Left renal pelvis (tissue), 4 donors: ENCODE data around the gene UTP11. TPM values are rescaled to one million over a fixed set of nuclear protein-coding genes. Genes with fewer than 3 reads are reported as not detected.
"Not testable (repeated sequence)": the region's sequence is repeated elsewhere in the genome, so short reads cannot be mapped to it uniquely, and the experiment has no call there.

ENCODE experiments used
- DNase-seq, 4 donors: peaks; one replicate each; pipeline ENCODE4 v3.0.0-alpha.2; 2013; ENCODE audit warnings: low read depth in 4 of 4, low spot score in 3 of 4
- polyA plus RNA-seq, 4 donors: library from polyadenylated mRNA; unstranded; fragments of 120-200 nt; gene quantifications; one replicate each; pipeline ENCODE4 v1.2.1, GENCODE V29; 2013; ENCODE audit not compliant: insufficient read length in 4 of 4

Gene UTP11, protein sequence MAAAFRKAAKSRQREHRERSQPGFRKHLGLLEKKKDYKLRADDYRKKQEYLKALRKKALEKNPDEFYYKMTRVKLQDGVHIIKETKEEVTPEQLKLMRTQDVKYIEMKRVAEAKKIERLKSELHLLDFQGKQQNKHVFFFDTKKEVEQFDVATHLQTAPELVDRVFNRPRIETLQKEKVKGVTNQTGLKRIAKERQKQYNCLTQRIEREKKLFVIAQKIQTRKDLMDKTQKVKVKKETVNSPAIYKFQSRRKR
- 10 to 100 TPM; 41.5 to 52.3 (median 44.3) TPM for polyA plus RNA-seq

DNA sequence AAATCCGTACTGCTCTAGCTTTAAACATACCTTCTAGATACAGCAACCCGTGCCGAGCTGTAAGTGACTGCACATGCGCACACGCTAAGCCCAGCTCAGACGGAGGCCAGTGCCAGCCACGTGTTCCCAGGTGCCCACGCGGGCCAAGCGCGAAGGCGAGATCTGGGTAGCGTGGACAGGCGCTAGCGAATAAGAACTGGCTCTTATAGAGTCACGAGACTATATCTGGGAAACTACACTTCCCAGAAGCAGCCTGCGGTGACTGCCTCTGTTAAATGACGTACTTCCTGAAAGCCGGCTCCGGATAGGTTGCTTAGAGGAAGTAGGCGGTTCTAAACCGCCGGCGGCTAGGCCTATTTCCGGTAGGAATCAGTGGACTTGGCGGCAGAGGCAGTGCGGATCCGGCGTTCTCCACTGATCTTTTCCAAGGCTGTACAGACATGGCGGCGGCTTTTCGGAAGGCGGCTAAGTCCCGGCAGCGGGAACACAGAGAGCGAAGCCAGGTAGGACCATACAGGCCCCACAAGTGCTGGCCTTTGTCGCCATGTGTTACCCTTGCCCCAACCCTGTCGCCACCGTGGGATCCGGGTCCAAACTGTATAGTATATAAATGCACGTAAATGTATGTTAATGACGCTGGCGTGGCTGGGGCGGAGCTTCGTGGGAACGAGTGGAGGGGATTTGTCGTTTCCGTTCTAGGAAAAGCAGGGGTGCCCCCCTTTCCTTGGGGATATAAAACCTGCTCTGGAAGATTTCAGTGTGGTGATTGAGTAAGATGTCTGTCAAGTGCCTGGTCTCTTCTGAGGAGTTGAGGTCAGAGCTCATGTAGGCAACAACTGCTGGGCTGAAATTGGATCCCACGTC lies at the start of gene UTP11:
Gene UTP11 (plus strand): TSS at position 372 of the 864 bp plus-strand sequence. CDS start 69 bp downstream, at position 441.
- DNase-seq: peak; percentile 94 to 98 (median 96)

DNA sequence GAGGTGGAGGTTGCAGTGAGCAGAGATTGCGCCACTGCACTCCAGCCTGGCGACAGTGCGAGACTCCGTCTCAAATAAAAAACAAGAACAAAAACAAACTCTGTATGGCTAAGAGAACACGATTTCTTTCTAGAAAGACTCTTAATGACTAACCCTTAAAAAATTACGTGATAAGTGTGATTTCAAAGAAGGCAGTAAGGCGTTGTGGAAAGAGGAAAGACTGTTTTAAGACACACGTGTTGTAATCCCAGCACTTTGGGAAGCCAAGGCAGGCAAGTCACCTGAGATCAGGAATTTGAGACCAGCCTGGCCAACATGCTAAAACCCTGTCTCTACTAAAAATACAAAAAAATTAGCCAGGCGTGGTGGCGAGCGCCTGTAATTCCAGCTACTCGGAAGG lies 48.4 kb upstream of the UTP11 start:
- not testable (repeated sequence) for DNase-seq

DNA sequence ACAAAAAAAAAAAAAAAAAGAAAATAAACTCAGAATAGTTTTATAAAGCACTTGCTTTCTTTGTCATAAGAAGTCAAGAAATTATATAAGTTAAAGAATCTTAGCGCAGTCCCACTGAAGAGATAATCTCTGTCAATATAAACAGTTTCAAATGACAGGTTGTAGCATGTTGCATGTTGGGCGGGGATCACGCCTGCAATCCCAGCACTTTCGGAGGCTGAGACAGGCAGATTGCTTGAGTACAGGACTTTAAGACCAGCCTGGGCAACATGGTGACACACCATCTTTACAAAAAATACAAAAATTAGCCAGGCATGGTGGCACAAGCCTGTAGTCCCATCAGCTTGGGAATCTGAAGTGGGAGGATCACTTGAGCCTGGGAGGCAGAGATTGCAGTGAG lies 47.2 kb upstream of the UTP11 start:
- DNase-seq: no peak

- not testable (repeated sequence) for DNase-seq
Measured at GRCh38 chr1:37973684-37974083, 38.9 kb upstream of the UTP11 start.

- DNase-seq: no peak
Measured at GRCh38 chr1:37974567-37974966, 38.0 kb upstream of the UTP11 start.

GRCh38 chr1:37975083-37975482 lies 37.5 kb upstream of the UTP11 start:
- DNase-seq: not testable (repeated sequence)

- no peak for DNase-seq
Measured at GRCh38 chr1:37978541-37978940, 34.0 kb upstream of the UTP11 start.

DNA sequence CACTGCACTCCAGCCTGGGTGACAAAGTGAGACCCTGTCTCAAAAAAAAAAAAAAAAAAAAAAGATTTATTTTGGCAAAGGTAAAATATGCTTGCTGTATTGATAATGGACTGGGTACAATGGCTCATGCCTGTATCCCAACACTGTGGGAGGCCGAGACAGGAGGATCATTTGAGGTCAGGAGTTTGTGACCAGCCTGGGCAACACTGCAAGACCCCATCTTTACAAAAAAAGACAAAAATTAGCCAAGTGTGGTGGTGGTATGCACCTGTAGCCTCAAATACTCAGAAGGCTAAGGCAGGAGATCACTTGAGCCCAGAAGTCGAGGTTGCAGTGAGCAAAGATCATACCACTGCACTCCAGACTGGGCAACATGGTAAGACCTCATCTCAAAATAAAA lies 29.0 kb upstream of the UTP11 start:
- no peak for DNase-seq

DNA sequence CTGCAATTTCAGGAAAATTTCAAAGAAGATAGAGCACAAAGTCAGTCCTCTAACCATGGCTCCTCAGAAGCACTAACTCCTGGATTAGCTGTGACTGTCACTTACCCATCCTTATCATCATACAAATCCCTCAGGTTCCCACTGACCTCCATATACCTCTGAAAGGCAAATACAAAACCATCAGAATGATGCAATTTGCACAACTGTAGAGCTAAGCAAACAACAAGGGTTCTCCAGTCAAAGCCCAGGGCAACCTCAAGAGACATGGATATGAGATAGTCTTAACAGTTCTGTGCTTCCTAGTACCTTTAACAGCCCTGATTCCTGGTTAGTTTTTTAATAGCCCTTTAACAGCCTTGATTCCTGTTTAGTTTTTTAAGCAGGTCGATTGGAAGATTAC lies 24.9 kb upstream of the UTP11 start:
- DNase-seq: no peak

DNA sequence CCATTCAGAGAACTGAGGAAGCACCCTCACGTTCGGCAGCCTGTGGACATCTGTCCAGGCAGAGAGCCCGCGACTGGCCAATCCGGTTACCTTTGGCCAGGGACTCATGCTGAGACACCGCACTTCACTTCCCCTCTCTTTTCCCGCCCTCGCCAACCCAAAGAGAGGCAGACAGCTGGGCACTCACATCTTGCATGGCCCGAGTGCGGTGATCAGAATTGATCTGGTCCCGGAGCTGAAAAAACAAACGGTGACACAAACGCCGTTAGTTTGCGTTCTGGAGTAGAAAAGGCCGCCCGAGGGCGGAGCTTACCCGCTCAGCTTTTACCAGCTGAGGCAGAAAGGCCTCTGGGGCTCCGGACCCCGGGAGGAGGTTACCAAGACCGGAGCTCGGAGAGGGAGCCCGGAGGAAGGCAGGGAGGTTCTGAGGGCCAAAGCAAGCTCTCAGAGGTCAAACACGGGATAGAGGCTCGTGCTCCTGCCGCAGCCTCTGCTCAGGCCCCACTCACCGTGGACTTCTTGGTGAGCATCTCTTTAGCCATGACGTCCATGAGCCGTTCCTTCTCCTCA lies 23.1 kb upstream of the UTP11 start:
- DNase-seq: no peak

DNA sequence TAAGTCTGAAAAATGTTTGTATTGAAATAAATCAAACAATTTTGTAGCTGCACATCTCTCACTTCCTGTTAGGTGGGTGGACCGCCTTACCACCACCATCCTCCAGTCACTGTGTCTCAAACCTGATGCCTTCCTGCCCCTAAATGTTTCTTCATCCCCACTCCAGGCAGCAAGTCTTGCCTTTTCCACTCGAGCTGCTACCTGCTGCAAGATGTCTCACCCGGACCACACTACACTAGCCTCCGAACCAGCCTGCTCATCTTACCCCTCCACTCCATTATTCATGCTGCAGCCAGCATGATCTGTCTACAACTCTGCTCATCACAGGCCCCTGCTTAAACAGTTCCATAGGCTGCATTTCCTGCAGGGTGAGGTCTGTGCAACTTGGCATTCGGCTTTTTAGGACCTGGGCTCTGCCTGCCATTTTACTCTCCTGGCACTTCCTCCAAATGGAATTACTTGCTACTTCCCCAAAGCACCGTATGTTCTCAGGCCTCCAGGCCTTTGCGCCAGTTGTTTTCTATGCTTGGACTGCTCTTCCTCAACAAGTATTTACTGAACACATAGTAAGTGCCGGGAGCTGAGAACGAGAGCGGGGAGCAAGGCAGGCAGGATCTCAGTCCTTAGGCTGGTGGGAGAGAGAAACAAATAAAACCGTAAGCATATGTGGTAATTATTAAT lies 17.5 kb upstream of the UTP11 start:
- no peak for DNase-seq

DNA sequence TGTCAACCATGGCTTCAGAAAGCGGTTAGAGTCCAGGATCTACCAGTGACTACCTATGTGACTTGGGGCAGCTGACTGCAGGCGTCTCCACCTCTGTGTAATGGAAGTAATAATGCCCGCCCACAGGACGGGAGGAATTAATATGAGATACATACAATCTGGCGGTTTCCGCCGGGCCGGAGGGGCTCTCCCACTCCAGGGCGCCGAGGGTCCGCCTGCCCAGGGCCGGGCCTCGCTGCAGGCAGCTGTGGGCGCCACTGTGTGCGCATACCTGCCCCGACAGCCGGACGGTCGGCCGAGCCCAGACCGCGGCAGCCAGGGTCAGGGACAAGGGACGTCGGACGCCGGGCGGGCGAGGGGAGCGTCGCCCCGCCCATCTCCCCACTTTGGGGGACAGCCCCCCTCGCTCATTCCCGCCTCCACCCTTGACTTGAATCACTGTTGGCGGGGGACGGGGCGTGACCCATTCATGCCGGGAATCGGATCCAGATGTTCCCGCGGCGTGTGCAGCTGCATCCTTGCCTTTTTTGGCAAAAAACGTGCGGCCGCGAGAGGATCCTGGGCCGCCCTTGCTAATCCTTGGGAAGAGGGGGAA lies 16.7 kb upstream of the UTP11 start:
- DNase-seq: no peak

- no peak for DNase-seq
Measured at GRCh38 chr1:37997256-37998088, 15.1 kb upstream of the UTP11 start.

DNA sequence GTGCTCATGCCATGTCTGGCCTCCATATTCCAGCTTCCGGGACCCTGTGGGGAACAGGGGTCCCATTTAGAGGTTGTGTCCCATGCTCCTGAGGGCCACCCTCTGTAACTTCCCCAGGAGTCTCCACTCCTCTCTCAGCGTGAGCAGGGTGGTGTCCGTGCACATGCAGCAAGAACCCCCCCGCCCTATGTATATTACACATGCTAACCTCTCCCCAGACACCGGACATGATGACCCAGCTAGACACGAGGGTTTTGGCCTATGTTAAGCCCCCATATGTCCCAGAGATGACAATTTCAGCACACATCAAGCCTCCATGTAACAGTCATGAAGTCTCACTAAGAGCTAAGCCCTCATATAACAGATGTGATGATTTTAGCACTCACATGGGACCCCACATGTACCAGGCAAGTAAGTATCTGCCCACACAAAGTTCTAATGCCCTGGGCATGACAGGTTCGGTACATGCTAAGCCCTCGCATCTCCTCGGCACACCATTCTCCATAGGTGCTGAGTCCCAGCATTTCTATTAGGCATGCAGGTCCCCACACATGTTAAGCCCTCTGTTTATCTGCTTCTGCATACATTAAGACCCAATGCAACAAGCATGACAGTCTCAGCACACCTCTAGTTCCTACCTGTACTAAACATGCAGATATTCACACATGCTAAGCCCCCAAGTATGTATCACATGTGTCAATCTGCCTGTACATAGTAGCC lies 14.3 kb upstream of the UTP11 start:
- no peak for DNase-seq

DNA sequence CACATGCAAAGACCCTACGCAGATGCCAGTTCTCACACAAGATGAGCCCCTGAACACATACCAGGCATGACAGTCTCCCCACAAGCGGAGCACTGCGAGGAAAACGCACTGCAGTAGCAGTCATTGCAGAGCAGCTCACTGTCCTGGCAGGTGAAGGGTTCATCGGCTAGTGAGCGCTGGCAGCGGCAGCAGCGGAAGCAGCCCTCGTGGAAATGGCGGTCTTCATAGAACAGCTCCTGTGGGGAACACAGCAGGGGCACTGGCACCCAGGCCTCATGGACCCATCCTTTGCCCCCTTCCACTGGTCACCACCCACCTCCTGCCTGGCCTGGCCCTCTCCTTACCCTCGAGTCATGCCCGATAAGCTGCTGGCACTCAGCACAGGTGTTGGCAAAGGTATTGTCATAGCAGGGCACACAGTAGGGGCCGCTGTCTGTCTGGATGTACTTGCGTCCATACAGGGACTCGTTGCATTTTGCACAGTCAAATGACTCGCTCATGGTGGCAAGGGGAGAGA lies 13.6 kb upstream of the UTP11 start:
- DNase-seq: no peak

- no peak for DNase-seq
Measured at GRCh38 chr1:37999430-38000232, 12.9 kb upstream of the UTP11 start.

DNA sequence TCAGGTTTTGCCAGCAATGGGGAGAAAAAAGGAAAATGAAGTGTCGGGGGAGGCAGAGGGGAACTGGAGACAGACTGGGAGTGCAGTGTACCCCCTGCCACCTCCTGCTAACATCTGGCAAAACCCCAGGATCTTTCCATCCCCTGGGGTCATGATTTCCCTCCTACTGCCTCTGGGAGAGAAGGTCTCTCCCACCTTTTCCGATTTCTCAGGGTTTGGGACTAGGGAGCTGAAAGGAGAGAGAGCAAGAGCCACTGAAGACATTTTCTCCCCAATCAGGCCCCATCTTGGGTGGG lies 12.4 kb upstream of the UTP11 start:
- no peak for DNase-seq
